Stomach (tissue), 9 donors: Measurements from ENCODE around the gene S100A2. TPM values are rescaled to one million over a fixed set of nuclear protein-coding genes. Genes with fewer than 3 reads are reported as not detected.
A peak's percentile ranks its signal among the peaks of the same experiment; 100 is the strongest.

ENCODE experiments used
- DNase-seq, 2 donors: peaks; one replicate each; pipeline versions ENCODE4 v3.0.0 to v3.0.0-alpha.2; 2013 to 2019
- H3K27ac ChIP-seq, 5 donors: fragments of 200-600 bp in 4 of 5; sonication (generic) in 4 of 5; one replicate each; pipeline ENCODE4 v1.5.1; 2013 to 2019; ENCODE audit warnings: mild to moderate bottlenecking in 1 of 5, moderate library complexity in 1 of 5
- H3K27me3 ChIP-seq, 3 donors: fragments of 200-600 bp; sonication (generic); one replicate each; pipeline ENCODE4 v1.5.1; 2017 to 2019; ENCODE audit warnings: mixed run types in 1 of 3
- H3K36me3 ChIP-seq, 4 donors: fragments of 200-600 bp; sonication (generic); 1 replicate in 3 of 4; 2 replicates in 1 of 4; pipeline ENCODE4 v1.5.1; 2016 to 2019
- H3K4me1 ChIP-seq, 4 donors: fragments of 200-600 bp; sonication (generic); one replicate each; pipeline ENCODE4 v1.5.1; 2016 to 2019
- H3K4me3 ChIP-seq, 4 donors: fragments of 200-600 bp; sonication (generic) in 3 of 4; one replicate each; pipeline ENCODE4 v1.5.1; 2016 to 2019; ENCODE audit warnings: mild to moderate bottlenecking in 1 of 4
- H3K9me3 ChIP-seq, 4 donors: fragments of 200-600 bp; sonication (generic); one replicate each; pipeline ENCODE4 v1.5.1; 2016 to 2019
- EP300 ChIP-seq: sonication (generic); formaldehyde crosslinking; IDR thresholded peaks from one replicate; pipeline ENCODE4 v1.6.1; 2017; ENCODE audit warnings: antibody characterized with exemption
- POLR2A ChIP-seq, 4 donors: fragments of 450-650 bp; IDR thresholded peaks; one replicate each; pipeline ENCODE4 v1.6.1; 2016; ENCODE audit warnings: antibody characterized with exemption in 4 of 4, control low read depth in 2 of 4, mild to moderate bottlenecking in 1 of 4, moderate library complexity in 1 of 4
- POLR2AphosphoS5 ChIP-seq, 3 donors: sonication (generic); formaldehyde crosslinking; IDR thresholded peaks; one replicate each; pipeline ENCODE4 v1.6.1; 2016; ENCODE audit warnings: antibody characterized with exemption in 3 of 3
- WGBS, 5 donors: extraction: QIAGEN DNeasy Blood & Tissue Kit in 3 of 5; methylation state at CpG; one replicate each; pipeline versions ENCODE4 v1.1.5 to v1.1.7; 2013 to 2018; 5-methylcytosine and 5-hydroxymethylcytosine counted together
- intact Hi-C: fragments of 100-400 bp; cut with DNase I; formaldehyde crosslinking; loops from one replicate; pipeline ENCODE4 v1.15.1; 2023; ENCODE audit warnings: low total_unique reads
- polyA plus RNA-seq, 3 donors: library from polyadenylated mRNA; stranded (reverse); fragments of 200-250 nt; gene quantifications; one replicate each; pipeline ENCODE4 v1.2.3, GENCODE V29; 2013
- total RNA-seq, 5 donors: library from RNA; depleted of rRNA; stranded (reverse); fragments of >200 nt; gene quantifications; one replicate each; pipeline versions ENCODE4 v1.1.0 to v1.2.3, GENCODE V29; 2014 to 2016
- TF ChIP-seq, protein P1 (sequence below), 7 experiments: fragments of 450-650 bp in 4 of 7; fragments of 200-600 bp in 3 of 7; sonication (generic) in 3 of 7; IDR thresholded peaks; one replicate each; pipeline ENCODE4 v1.5.1; 2016 to 2019; ENCODE audit warnings: antibody characterized with exemption in 7 of 7, control low read depth in 2 of 7, mild to moderate bottlenecking in 1 of 7
- donor health status: healthy with polysubstance abuse.
- donor health status: Bipolar disorder and iron deficiency.
- donor health status: healthy.

Gene S100A2
- total and polyA plus RNA-seq, 8 donors, result 2.2 to 1,809 (median 8.3) TPM; not detected in 3

DNA sequence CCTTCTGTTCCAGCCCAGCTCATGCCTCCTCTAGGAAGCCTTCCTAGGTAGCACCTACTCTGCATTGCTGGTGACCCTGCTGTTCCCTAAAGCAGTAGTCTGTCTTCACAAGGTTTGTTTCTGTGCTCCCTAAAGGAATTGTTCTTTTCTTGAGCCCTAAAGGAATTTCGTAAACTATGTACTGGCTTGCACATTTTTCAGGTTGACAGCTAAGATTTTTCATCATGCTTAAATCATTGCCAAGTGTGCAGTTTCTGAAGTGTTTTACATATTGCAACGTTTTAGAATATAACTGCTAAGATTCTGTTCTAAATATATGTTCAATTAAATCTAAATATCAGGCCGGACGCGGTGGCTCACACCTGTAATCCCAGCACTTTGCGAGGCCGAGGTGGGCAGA is 34.2 kb upstream of the S100A2 start:
- no peaks in the 10 kb centered on the region for H3K27me3 ChIP-seq
- no peak overlapping the region for H3K27ac ChIP-seq
- no peak overlapping the region for H3K4me3 ChIP-seq
- H3K4me1 ChIP-seq, result no peaks in the 10 kb centered on the region
- DNase-seq, result no peak
- intact Hi-C loops, result no loop called here
- H3K9me3 ChIP-seq, result no peaks in the 10 kb centered on the region
- H3K36me3 ChIP-seq, result no peaks in the 10 kb centered on the region
- TF ChIP-seq, protein P1, sequence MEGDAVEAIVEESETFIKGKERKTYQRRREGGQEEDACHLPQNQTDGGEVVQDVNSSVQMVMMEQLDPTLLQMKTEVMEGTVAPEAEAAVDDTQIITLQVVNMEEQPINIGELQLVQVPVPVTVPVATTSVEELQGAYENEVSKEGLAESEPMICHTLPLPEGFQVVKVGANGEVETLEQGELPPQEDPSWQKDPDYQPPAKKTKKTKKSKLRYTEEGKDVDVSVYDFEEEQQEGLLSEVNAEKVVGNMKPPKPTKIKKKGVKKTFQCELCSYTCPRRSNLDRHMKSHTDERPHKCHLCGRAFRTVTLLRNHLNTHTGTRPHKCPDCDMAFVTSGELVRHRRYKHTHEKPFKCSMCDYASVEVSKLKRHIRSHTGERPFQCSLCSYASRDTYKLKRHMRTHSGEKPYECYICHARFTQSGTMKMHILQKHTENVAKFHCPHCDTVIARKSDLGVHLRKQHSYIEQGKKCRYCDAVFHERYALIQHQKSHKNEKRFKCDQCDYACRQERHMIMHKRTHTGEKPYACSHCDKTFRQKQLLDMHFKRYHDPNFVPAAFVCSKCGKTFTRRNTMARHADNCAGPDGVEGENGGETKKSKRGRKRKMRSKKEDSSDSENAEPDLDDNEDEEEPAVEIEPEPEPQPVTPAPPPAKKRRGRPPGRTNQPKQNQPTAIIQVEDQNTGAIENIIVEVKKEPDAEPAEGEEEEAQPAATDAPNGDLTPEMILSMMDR (IDR thresholded peaks at IDR 0.05), result no peak
- TF ChIP-seq POLR2A (IDR thresholded peaks at IDR 0.05), result no peak
- 88 to 93% (median 89%) methylated on average over 7 of the region's 7 CpGs for WGBS, 5 donors

DNA sequence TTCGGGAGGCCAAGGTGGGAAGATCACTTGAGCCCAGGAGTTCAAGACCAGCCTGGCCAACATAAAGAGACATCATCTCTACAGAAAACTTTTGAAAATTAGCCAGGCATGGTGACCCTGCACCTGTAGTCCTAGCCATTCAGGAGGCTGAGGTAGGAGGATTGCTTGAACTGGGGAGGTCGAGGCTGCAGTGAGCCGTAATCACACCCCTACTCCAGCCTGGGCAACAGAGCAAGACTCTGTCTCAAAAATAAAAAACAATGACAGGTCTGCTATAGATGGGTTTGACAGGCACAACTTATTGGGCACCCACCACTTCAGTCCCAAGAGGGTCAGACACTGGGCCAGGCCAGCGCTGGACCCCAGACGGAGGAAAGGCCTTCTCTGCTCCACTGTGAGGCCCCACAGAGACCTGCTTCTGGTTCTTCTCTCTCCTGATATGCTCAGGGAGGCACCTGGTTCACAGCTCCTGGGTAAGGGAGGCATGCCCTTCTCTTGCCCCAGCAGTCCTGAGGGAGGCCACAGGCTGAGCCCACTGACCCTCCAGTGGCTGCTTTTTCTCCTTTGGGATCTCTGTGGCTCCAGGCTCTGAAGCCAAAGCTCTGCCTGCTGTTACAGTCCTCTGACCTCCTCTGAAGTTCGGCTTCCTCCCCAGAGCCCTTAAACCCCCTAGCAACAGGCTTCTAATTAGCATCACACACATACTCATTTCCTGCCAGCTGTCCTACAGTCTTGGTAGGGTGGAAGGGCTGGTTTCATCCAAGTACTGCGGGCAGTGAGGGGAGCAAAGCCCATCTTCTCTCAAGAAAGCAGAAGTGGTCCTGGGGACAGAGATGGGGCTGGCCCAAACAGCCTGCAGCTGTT is 32.9 kb upstream of the S100A2 start:
- no peak overlapping the region for H3K4me3 ChIP-seq
- no peak for TF ChIP-seq POLR2AphosphoS5 (IDR thresholded peaks at IDR 0.05)
- no peak for TF ChIP-seq EP300
- no peak for TF ChIP-seq POLR2A (IDR thresholded peaks at IDR 0.05)
- TF ChIP-seq, protein P1 (IDR thresholded peaks at IDR 0.05), result no peak
- no peaks in the 10 kb centered on the region for H3K27me3 ChIP-seq
- peak in 1 of 2 donors; percentile 80 for DNase-seq
- peaks cover 0 to under 1% (median 0%) of the 10 kb centered on the region in 4 donors for H3K4me1 ChIP-seq
- H3K27ac ChIP-seq, result peak overlapping the region in 2 of 5 donors; percentile 11 to 26
- intact Hi-C loops, result no loop called here
- 74 to 86% (median 77%) methylated on average over 7 of the region's 7 CpGs for WGBS, 5 donors
- H3K36me3 ChIP-seq, result no peaks in the 10 kb centered on the region
- H3K9me3 ChIP-seq, result no peaks in the 10 kb centered on the region

DNA sequence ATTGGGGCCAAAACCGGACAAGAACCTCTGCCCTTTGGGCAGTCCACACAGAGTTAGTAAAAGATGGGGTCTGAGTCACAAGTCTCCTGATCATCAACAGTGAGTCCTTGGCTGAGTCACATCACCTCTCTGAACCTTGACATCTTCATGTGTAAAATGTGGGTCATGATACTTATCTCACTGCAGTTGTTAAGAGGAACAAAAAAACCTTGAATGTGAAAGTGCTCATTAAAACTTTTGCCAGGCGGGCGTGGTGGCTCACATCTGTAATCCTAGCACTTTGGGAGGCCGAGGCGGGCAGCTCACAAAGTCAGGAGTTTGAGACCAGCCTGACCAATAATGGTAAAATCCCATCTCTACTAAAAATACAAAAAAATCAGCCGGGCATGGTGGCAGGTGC is 31.6 kb upstream of the S100A2 start:
- intact Hi-C loops, result no loop called here
- WGBS, 5 donors, result 79 to 90% (median 88%) methylated on average over 6 of the region's 6 CpGs
- DNase-seq, result no peak

GRCh38 chr1:153592748-153593147 is 27.1 kb upstream of the S100A2 start:
- H3K27me3 ChIP-seq, result no peaks in the 10 kb centered on the region
- peak in 1 of 2 donors; percentile 18 for DNase-seq
- WGBS, 5 donors, result 23 to 44% (median 28%) methylated on average over 4 of the region's 4 CpGs
- no peak overlapping the region for H3K27ac ChIP-seq
- no peak for TF ChIP-seq POLR2A (IDR thresholded peaks at IDR 0.05)
- TF ChIP-seq, protein P1 (IDR thresholded peaks at IDR 0.05), result no peak
- TF ChIP-seq POLR2AphosphoS5 (IDR thresholded peaks at IDR 0.05), result no peak
- no peak for TF ChIP-seq EP300
- H3K4me1 ChIP-seq, result peaks cover 0 to 16% (median 5%) of the 10 kb centered on the region in 4 donors
- intact Hi-C loops, result no loop called here
- no peak overlapping the region for H3K4me3 ChIP-seq
- no peaks in the 10 kb centered on the region for H3K9me3 ChIP-seq
- H3K36me3 ChIP-seq, result no peaks in the 10 kb centered on the region

More for the DNA sequence above, 31.6 kb upstream of the S100A2 start:
- TF ChIP-seq POLR2A (IDR thresholded peaks at IDR 0.05), result no peak
- TF ChIP-seq, protein P1 (IDR thresholded peaks at IDR 0.05), result no peak
- no peak for TF ChIP-seq POLR2AphosphoS5 (IDR thresholded peaks at IDR 0.05)
- TF ChIP-seq EP300, result no peak
- no peak overlapping the region for H3K4me3 ChIP-seq
- H3K27me3 ChIP-seq, result no peaks in the 10 kb centered on the region
- H3K4me1 ChIP-seq, result peaks cover 0 to 12% (median 5%) of the 10 kb centered on the region in 4 donors
- no peak overlapping the region for H3K27ac ChIP-seq
- no peaks in the 10 kb centered on the region for H3K36me3 ChIP-seq
- H3K9me3 ChIP-seq, result no peaks in the 10 kb centered on the region
